Keratinocyte (primary cell): ENCODE measurements around the gene PAX3. TPM values are rescaled to one million over a fixed set of nuclear protein-coding genes. Genes with fewer than 3 reads are reported as not detected.

Experiments used
- DNase-seq: peaks from one replicate; pipeline ENCODE4 v3.0.0-alpha.2; 2011; ENCODE audit warnings: low read depth, missing footprints, low spot score
- FAIRE-seq: peaks from 2 replicates; lab custom pipeline; 2011; peaks lifted over from hg19 to GRCh38; lab: Jason Lieb, UNC
- H2AFZ ChIP-seq: 2 replicates; pipeline ENCODE4 v1.6.0; 2012; ENCODE audit warnings: low read length, control low read depth, inconsistent platforms; ENCODE audit not compliant: control insufficient read depth
- H3K27ac ChIP-seq: 2 replicates; pipeline ENCODE4 v1.5.1; 2011; ENCODE audit warnings: low read length; ENCODE audit not compliant: control insufficient read depth, insufficient read depth
- H3K27me3 ChIP-seq: 3 replicates; pipeline ENCODE4 v1.6.0; 2011; ENCODE audit warnings: low read length; ENCODE audit not compliant: control insufficient read depth, insufficient read depth; ENCODE audit errors: extremely low read depth
- H3K36me3 ChIP-seq, 2 experiments: 2 replicates in 1 of 2; 3 replicates in 1 of 2; pipeline ENCODE4 v1.5.1; 2011; ENCODE audit warnings: low read length in 2 of 2, mild to moderate bottlenecking in 1 of 2; ENCODE audit not compliant: control insufficient read depth in 2 of 2, insufficient read depth in 2 of 2; ENCODE audit errors: extremely low read depth in 1 of 2
- H3K4me1 ChIP-seq: 3 replicates; pipeline ENCODE4 v1.5.1; 2011; ENCODE audit warnings: low read length; ENCODE audit not compliant: control insufficient read depth, insufficient read depth; ENCODE audit errors: extremely low read depth
- H3K4me2 ChIP-seq: 3 replicates; pipeline ENCODE4 v1.6.0; 2011; ENCODE audit warnings: low read depth, low read length; ENCODE audit not compliant: control insufficient read depth, insufficient read depth; ENCODE audit errors: extremely low read depth
- H3K4me3 ChIP-seq, 3 experiments: fragments of 200-600 bp in 1 of 3; sonication (generic) in 1 of 3; 2 replicates in 2 of 3; 3 replicates in 1 of 3; pipeline ENCODE4 v1.5.1; 2011 to 2016; ENCODE audit warnings: low read length in 3 of 3, mild to moderate bottlenecking in 3 of 3, control low read depth in 2 of 3, inconsistent platforms in 1 of 3, low read depth in 1 of 3, mixed read lengths in 1 of 3, mixed run types in 1 of 3, moderate library complexity in 1 of 3; ENCODE audit not compliant: control insufficient read depth in 2 of 3, insufficient read depth in 2 of 3; ENCODE audit errors: extremely low read depth in 1 of 3
- H3K79me2 ChIP-seq: 2 replicates; pipeline ENCODE4 v1.6.0; 2012; ENCODE audit warnings: low read length; ENCODE audit not compliant: control insufficient read depth, insufficient read depth
- H3K9ac ChIP-seq: 3 replicates; pipeline ENCODE4 v1.6.0; 2011; ENCODE audit warnings: low read length; ENCODE audit not compliant: control insufficient read depth, insufficient read depth; ENCODE audit errors: extremely low read depth
- H3K9me1 ChIP-seq: 3 replicates; pipeline ENCODE4 v1.6.0; 2011; ENCODE audit warnings: low read length; ENCODE audit not compliant: control insufficient read depth, insufficient read depth; ENCODE audit errors: extremely low read depth
- H3K9me3 ChIP-seq: 2 replicates; pipeline ENCODE4 v1.5.1; 2012; ENCODE audit warnings: low read depth, low read length; ENCODE audit not compliant: control insufficient read depth
- H4K20me1 ChIP-seq: 3 replicates; pipeline ENCODE4 v1.6.0; 2011; ENCODE audit warnings: low read length; ENCODE audit not compliant: control insufficient read depth, insufficient read depth; ENCODE audit errors: extremely low read depth
- EZH2 ChIP-seq: IDR thresholded peaks from one replicate; pipeline ENCODE4 v1.6.1; 2012; ENCODE audit warnings: inconsistent platforms, mild to moderate bottlenecking, low read length, moderate library complexity
- dilution Hi-C: fragments of 300-500 bp; cut with MboI; formaldehyde crosslinking; loops from one replicate; pipeline ENCODE4 v1.7.0; 2020; ENCODE audit warnings: low sequenced_read_pairs; ENCODE audit not compliant: extremely low pct_ligation_motif_present
- polyA plus RNA-seq, 5 experiments: library from polyadenylated mRNA; depleted of rRNA in 3 of 5; stranded (reverse) in 3 of 5; stranded (forward) in 1 of 5; unstranded in 1 of 5; fragments of >200 nt; gene quantifications; 1 replicate in 1 of 5; 2 replicates in 3 of 5; 3 replicates in 1 of 5; pipeline versions ENCODE4 v1.2.1 to v1.2.3, GENCODE V29; 2011 to 2012; ENCODE audit warnings: missing spikeins in 2 of 5, low read depth in 1 of 5, low replicate concordance in 1 of 5
- TF ChIP-seq, protein P1 (sequence below), 3 experiments: IDR thresholded peaks in 1 of 3; conservative IDR thresholded peaks in 1 of 3; optimal IDR thresholded peaks in 1 of 3; 2 replicates in 2 of 3; 3 replicates in 1 of 3; pipeline versions ENCODE3 to v1.5.1; 2011; ENCODE audit warnings: low read length in 3 of 3, mild to moderate bottlenecking in 3 of 3, moderate library complexity in 2 of 3, control low read depth in 1 of 3, inconsistent platforms in 1 of 3; ENCODE audit not compliant: insufficient read depth in 2 of 3; ENCODE audit errors: extremely low read depth in 1 of 3

PAX3 gene
- polyA plus RNA-seq, 1 donor (not counting 4 experiments of a cell fraction or from before 2014, with no cell fraction given) = not detected

GRCh38 chr2:222196159-222196558, 102.6 kb downstream of the PAX3 start:
- H3K4me2 ChIP-seq = no peak overlapping the region
- H3K9me3 ChIP-seq = no peaks in the 10 kb centered on the region
- no peaks in the 10 kb centered on the region for H3K79me2 ChIP-seq
- H2AFZ ChIP-seq = no peak overlapping the region
- H3K9me1 ChIP-seq = no peaks in the 10 kb centered on the region
- H3K9ac ChIP-seq = no peak overlapping the region
- dilution Hi-C loops = no loop called here
- no peaks in the 10 kb centered on the region for H4K20me1 ChIP-seq
- TF ChIP-seq, protein P1, sequence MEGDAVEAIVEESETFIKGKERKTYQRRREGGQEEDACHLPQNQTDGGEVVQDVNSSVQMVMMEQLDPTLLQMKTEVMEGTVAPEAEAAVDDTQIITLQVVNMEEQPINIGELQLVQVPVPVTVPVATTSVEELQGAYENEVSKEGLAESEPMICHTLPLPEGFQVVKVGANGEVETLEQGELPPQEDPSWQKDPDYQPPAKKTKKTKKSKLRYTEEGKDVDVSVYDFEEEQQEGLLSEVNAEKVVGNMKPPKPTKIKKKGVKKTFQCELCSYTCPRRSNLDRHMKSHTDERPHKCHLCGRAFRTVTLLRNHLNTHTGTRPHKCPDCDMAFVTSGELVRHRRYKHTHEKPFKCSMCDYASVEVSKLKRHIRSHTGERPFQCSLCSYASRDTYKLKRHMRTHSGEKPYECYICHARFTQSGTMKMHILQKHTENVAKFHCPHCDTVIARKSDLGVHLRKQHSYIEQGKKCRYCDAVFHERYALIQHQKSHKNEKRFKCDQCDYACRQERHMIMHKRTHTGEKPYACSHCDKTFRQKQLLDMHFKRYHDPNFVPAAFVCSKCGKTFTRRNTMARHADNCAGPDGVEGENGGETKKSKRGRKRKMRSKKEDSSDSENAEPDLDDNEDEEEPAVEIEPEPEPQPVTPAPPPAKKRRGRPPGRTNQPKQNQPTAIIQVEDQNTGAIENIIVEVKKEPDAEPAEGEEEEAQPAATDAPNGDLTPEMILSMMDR (optimal IDR thresholded peaks at IDR 0.05 in 1 of 3, IDR thresholded peaks at IDR 0.05 in 1 of 3, conservative IDR thresholded peaks at IDR 0.05 in 1 of 3; ENCODE audit: extremely low read depth in 1 of 3, insufficient read depth in 2 of 3, low read length in 3 of 3) = no peak
- no peak for TF ChIP-seq EZH2
- no peaks in the 10 kb centered on the region for H3K4me1 ChIP-seq
- no peak for FAIRE-seq
- no peak for DNase-seq
- no peaks in the 10 kb centered on the region for H3K36me3 ChIP-seq
- H3K27ac ChIP-seq = no peak overlapping the region
- H3K4me3 ChIP-seq = no peak overlapping the region
- peaks cover 3% of the 10 kb centered on the region for H3K27me3 ChIP-seq

DNA sequence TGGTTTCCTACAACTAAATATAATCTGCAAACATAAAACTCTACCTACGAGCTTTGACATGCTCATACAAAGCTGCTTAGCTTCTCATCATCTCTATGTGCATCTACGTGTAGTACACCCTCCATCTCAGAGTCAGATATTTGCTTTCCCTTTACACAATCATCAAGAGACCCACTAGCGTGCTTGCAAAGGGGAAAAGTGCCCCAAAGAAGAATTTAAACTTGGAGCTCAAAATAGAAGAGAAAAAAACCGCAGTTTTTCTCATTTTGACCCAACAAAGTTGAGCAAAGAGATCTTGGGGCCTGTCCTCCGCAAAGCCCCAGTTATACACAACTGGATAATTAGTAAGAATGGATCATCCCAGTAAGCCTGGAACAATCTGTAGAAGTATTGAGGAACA, 104.1 kb downstream of the PAX3 start:
- Histone ChIP-seq H3K27ac (no peak overlapping the region), H4K20me1 (no peaks in the 10 kb centered on the region), H3K4me3 (no peak overlapping the region), H3K4me1 (no peaks in the 10 kb centered on the region), H3K36me3 (no peaks in the 10 kb centered on the region), H3K9me1 (no peaks in the 10 kb centered on the region), H3K4me2 (no peak overlapping the region), H3K79me2 (no peaks in the 10 kb centered on the region), H3K27me3 (peaks cover 3% of the 10 kb centered on the region), H3K9me3 (no peaks in the 10 kb centered on the region), H3K9ac (no peak overlapping the region), H2AFZ (no peak overlapping the region)
- DNase-seq (no peak), FAIRE-seq (no peak)
- no peak for TF ChIP-seq EZH2
- TF ChIP-seq, protein P1 (optimal IDR thresholded peaks at IDR 0.05 in 1 of 3, IDR thresholded peaks at IDR 0.05 in 1 of 3, conservative IDR thresholded peaks at IDR 0.05 in 1 of 3; ENCODE audit: extremely low read depth in 1 of 3, insufficient read depth in 2 of 3, low read length in 3 of 3) = no peak
- dilution Hi-C loops = no loop called here
